ENCODE results near the gene B4GALNT1. TPM values are rescaled to one million over a fixed set of nuclear protein-coding genes. Genes with fewer than 3 reads are reported as not detected.

B4GALNT1 gene
- total RNA-seq, 1 experiment from 2014 or later, result 31.3 TPM

- H3K36me3 ChIP-seq (ENCODE audit: control insufficient read depth in 1 of 2, insufficient read depth in 2 of 2, low read length in 2 of 2), result peaks cover 12 to 17% of the 10 kb centered on the region in 2 experiments; a peak in 3 of 4 replicates
- intact Hi-C loops (cut with micrococcal nuclease), result no loop called here
- no peaks in the 10 kb centered on the region for H3K9me3 ChIP-seq (ENCODE audit: control insufficient read depth in 1 of 2, insufficient read depth in 1 of 2, low read depth in 1 of 2, low read length in 2 of 2)
- DNase-seq (ENCODE audit: low read depth, low spot score), result no peak
- no peaks in the 10 kb centered on the region for H4K20me1 ChIP-seq (ENCODE audit: insufficient read depth)
- no peak overlapping the region for H3K4me3 ChIP-seq (replicated peaks in 1 of 2; ENCODE audit: low read depth in 1 of 2, low read length in 2 of 2)
- H3K27me3 ChIP-seq (ENCODE audit: insufficient read depth, low read length), result no peaks in the 10 kb centered on the region
- no peak for TF ChIP-seq MAX (IDR thresholded peaks at IDR 0.05)
- TF ChIP-seq ZFX (IDR thresholded peaks at IDR 0.05), result no peak
- TF ChIP-seq POLR2AphosphoS5 (IDR thresholded peaks at IDR 0.05; ENCODE audit: low read depth, low read length), result no peak
- TF ChIP-seq SRF (IDR thresholded peaks at IDR 0.05; ENCODE audit: low read depth), result no peak
- no peak for TF ChIP-seq REST (IDR thresholded peaks at IDR 0.05; ENCODE audit: low read depth)
- TF ChIP-seq EZH2phosphoT487 (IDR thresholded peaks at IDR 0.05; ENCODE audit: borderline replicate concordance), result no peak
- TF ChIP-seq FOSL1 (IDR thresholded peaks at IDR 0.05; ENCODE audit: low read depth), result no peak
- no peak for TF ChIP-seq ZNF274 (IDR thresholded peaks at IDR 0.05; ENCODE audit: low read depth, low read length)
- no peak for TF ChIP-seq CBX3 (IDR thresholded peaks at IDR 0.05; ENCODE audit: low read depth)
- H3K4me1 ChIP-seq (ENCODE audit: control insufficient read depth in 1 of 2, insufficient read depth in 2 of 2, low read length in 2 of 2), result peaks cover 2 to 6% of the 10 kb centered on the region in 2 experiments; a peak in 2 of 4 replicates
- no peak for ATAC-seq
- no peaks in the 10 kb centered on the region for H3K9me2 ChIP-seq (ENCODE audit: insufficient read depth)
- ChIA-PET CTCF (interaction anchor here (1.7 kb wide), 1 partner anchor 20 kb away, joined by 5 read pairs; no protein-coding TSS in a partner anchor), POLR2A (no interaction called here), RAD21 (ENCODE audit: low non-redundant PET in 1 of 2, low total read pairs in 2 of 2, uncharacterized antibody in 2 of 2, unreplicated experiment in 2 of 2) (no interaction called here)
- H3K27ac ChIP-seq (ENCODE audit: low read depth, low read length), result no peak overlapping the region
- no TSS peak for BruUV-seq (replicated peaks)
- H3K4me2 ChIP-seq (ENCODE audit: low read length), result no peak overlapping the region
- H3K9ac ChIP-seq (ENCODE audit: low read length), result no peak overlapping the region
- H2AFZ ChIP-seq (ENCODE audit: low read depth, low read length, poor library complexity, severe bottlenecking), result no peak overlapping the region
- no peaks in the 10 kb centered on the region for H3K79me2 ChIP-seq (ENCODE audit: insufficient read depth, low read length)
Measured at GRCh38 chr12:57603324-57603723, 29.7 kb downstream of the B4GALNT1 start.

Data from HCT116 (cell line).